Liver (tissue), 9 donors: ENCODE results near the gene PCDHGB5. TPM values are rescaled to one million over a fixed set of nuclear protein-coding genes. Genes with fewer than 3 reads are reported as not detected.
"Not testable (repeated sequence)": the region's sequence is repeated elsewhere in the genome, so short reads cannot be mapped to it uniquely, and the experiment has no call there.

Source experiments
- DNase-seq: peaks from one replicate; pipeline ENCODE4 v3.0.0-alpha.2; 2017; ENCODE audit warnings: low spot score
- H3K27ac ChIP-seq, 2 donors: one replicate each; pipeline ENCODE4 v1.7.0; 2013; ENCODE audit warnings: inconsistent platforms in 2 of 2, low read length in 2 of 2, control low read depth in 1 of 2, low read depth in 1 of 2, mild to moderate bottlenecking in 1 of 2
- H3K27me3 ChIP-seq, 4 donors: one replicate each; pipeline versions ENCODE4 v1.6.1 to v1.7.0; 2013; ENCODE audit warnings: low read length in 3 of 4, inconsistent platforms in 1 of 4, mild to moderate bottlenecking in 1 of 4, moderate library complexity in 1 of 4; ENCODE audit not compliant: control insufficient read depth in 4 of 4, insufficient read depth in 4 of 4
- H3K36me3 ChIP-seq, 4 donors: one replicate each; pipeline versions ENCODE4 v1.6.1 to v1.7.0; 2013; ENCODE audit warnings: low read length in 3 of 4, mild to moderate bottlenecking in 3 of 4, low read depth in 1 of 4, moderate library complexity in 1 of 4; ENCODE audit not compliant: control insufficient read depth in 4 of 4, insufficient read depth in 3 of 4
- H3K4me1 ChIP-seq, 4 donors: one replicate each; pipeline versions ENCODE4 v1.6.1 to v1.7.0; 2013; ENCODE audit warnings: low read length in 3 of 4, mild to moderate bottlenecking in 3 of 4, moderate library complexity in 1 of 4; ENCODE audit not compliant: control insufficient read depth in 4 of 4, insufficient read depth in 4 of 4
- H3K4me3 ChIP-seq, 3 donors: one replicate each; pipeline versions ENCODE4 v1.6.1 to v1.7.0; 2013; ENCODE audit warnings: low read length in 3 of 3, control low read depth in 1 of 3, low read depth in 1 of 3, mild to moderate bottlenecking in 1 of 3
- H3K9ac ChIP-seq, 2 donors: one replicate each; pipeline ENCODE4 v1.7.0; 2013; ENCODE audit warnings: low read length in 2 of 2, mild to moderate bottlenecking in 2 of 2, moderate library complexity in 2 of 2, control low read depth in 1 of 2, low read depth in 1 of 2
- H3K9me3 ChIP-seq, 4 donors: one replicate each; pipeline versions ENCODE4 v1.6.1 to v1.7.0; 2013; ENCODE audit warnings: low read length in 3 of 4; ENCODE audit not compliant: control insufficient read depth in 4 of 4
- EGR1 ChIP-seq, 2 donors: IDR thresholded peaks; 2 replicates each; pipeline ENCODE4 v1.6.1; 2016 to 2018; ENCODE audit warnings: antibody characterized with exemption in 2 of 2, low read depth in 2 of 2
- GABPA ChIP-seq, 2 donors: IDR thresholded peaks in 1 of 2; conservative IDR thresholded peaks in 1 of 2; 2 replicates each; pipeline ENCODE4 v1.6.1; 2016; ENCODE audit warnings: antibody characterized with exemption in 2 of 2, mild to moderate bottlenecking in 1 of 2, moderate library complexity in 1 of 2
- NR2F2 ChIP-seq: IDR thresholded peaks from 2 replicates; pipeline ENCODE4 v1.6.1; 2016; ENCODE audit warnings: antibody characterized with exemption
- RAD21 ChIP-seq, 2 donors: IDR thresholded peaks; 2 replicates each; pipeline ENCODE4 v1.6.1; 2016; ENCODE audit warnings: antibody characterized with exemption in 2 of 2, mild to moderate bottlenecking in 2 of 2
- YY1 ChIP-seq: IDR thresholded peaks from 2 replicates; pipeline ENCODE4 v1.6.1; 2016; ENCODE audit warnings: antibody characterized with exemption, mild to moderate bottlenecking
- WGBS: extraction: QIAGEN DNeasy Blood & Tissue Kit; methylation state at CpG from one replicate; pipeline ENCODE4 v1.1.7; 2013; 5-methylcytosine and 5-hydroxymethylcytosine counted together
- polyA plus RNA-seq, 2 donors: library from polyadenylated mRNA; stranded (reverse) in 1 of 2; unstranded in 1 of 2; fragments of 200-250 nt in 1 of 2; fragments of >200 nt in 1 of 2; fragmentation: Nextera tagmentation in 1 of 2; extraction: Ambion mirVana in 1 of 2; gene quantifications; one replicate each; pipeline versions ENCODE4 v1.2.1 to v1.2.3, GENCODE V29; 2013 to 2015
- total RNA-seq, 2 donors: library from RNA; depleted of rRNA; stranded (reverse); fragments of >200 nt; gene quantifications; one replicate each; pipeline ENCODE4 v1.2.3, GENCODE V29; 2014
- TF ChIP-seq, protein P1 (sequence below): fragments of 150-350 bp; IDR thresholded peaks from 2 replicates; pipeline ENCODE4 v1.5.1; 2017; ENCODE audit warnings: improper control_type of control experiment, low read depth, low read length; ENCODE audit not compliant: missing input control
- donor health status: healthy.
- donor health status: healthy.
- donor health status: healthy.
- donor health status: healthy.
- donor health status: healthy.

Gene PCDHGB5
- total and polyA plus RNA-seq, 4 donors, result 0.76 to 3.8 (median 2.3) TPM

DNA sequence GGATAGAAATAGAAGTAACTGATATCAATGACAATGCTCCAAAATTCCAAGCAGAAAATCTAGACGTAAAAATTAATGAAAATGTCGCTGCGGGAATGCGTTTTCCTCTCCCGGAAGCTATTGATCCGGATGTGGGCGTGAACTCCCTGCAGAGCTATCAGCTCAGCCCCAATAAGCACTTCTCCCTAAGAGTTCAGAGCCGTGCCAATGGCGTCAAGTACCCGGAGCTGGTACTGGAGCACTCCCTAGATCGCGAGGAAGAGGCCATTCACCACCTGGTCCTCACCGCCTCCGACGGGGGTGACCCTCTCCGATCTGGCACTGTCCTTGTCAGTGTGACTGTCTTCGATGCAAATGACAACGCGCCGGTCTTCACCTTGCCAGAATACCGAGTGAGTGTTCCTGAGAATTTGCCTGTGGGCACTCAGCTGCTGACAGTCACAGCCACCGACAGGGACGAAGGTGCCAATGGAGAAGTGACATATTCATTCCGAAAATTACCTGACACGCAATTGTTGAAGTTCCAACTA lies 15.9 kb downstream of the PCDHGB5 start:
- WGBS, result 14% methylated on average over 25 of the region's 25 CpGs
- TF ChIP-seq EGR1 (IDR thresholded peaks at IDR 0.05; ENCODE audit: low read depth in 2 of 2) (no peak), GABPA (IDR thresholded peaks at IDR 0.05 in 1 of 2, conservative IDR thresholded peaks at IDR 0.05 in 1 of 2) (peak in 1 of 2 donors; percentile 16), NR2F2 (no peak), YY1 (no peak)
- peaks cover 31 to 67% (median 32%) of the 10 kb centered on the region in 4 donors for H3K9me3 ChIP-seq
- no peaks in the 10 kb centered on the region for H3K36me3 ChIP-seq
- H3K27me3 ChIP-seq, result peaks cover 0 to 2% (median 0%) of the 10 kb centered on the region in 4 donors
- peak overlapping the region; percentile 38 to 83 (median 68) for H3K4me3 ChIP-seq
- peak overlapping the region in 1 of 2 donors; percentile 44 for H3K27ac ChIP-seq
- no peak overlapping the region for H3K9ac ChIP-seq
- no peak for DNase-seq
- peaks cover 0 to 6% (median 2%) of the 10 kb centered on the region in 4 donors for H3K4me1 ChIP-seq

DNA sequence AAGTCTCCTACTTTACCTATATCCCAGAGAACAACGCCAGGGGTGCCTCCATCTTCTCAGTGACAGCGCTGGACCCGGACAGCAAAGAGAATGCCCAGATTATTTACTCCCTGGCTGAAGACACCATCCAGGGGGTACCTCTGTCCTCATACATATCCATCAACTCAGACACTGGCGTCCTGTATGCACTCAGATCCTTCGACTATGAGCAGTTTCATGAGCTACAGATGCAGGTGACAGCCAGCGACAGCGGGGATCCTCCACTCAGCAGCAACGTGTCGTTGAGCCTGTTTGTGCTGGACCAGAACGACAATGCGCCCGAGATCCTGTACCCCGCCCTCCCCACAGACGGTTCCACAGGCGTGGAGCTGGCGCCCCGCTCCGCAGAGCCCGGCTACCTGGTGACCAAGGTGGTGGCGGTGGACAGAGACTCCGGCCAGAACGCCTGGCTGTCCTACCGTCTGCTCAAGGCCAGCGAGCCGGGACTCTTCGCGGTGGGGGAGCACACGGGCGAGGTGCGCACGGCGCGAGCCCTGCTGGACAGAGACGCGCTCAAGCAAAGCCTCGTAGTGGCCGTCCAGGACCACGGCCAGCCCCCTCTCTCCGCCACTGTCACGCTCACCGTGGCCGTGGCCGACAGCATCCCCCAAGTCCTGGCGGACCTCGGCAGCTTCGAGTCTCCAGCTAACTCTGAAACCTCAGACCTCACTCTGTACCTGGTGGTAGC lies 17.0 kb downstream of the PCDHGB5 start:
- DNase-seq, H3K36me3 ChIP-seq, H3K27ac ChIP-seq, H3K4me1 ChIP-seq, H3K27me3 ChIP-seq, H3K9ac ChIP-seq: not testable (repeated sequence)
- Histone ChIP-seq H3K4me3 (peak overlapping the region in 2 of 3 donors; percentile 42 to 83), H3K9me3 (peaks cover 35 to 67% (median 37%) of the 10 kb centered on the region in 4 donors)
- WGBS, result 51% methylated on average over 46 of the region's 46 CpGs

DNA sequence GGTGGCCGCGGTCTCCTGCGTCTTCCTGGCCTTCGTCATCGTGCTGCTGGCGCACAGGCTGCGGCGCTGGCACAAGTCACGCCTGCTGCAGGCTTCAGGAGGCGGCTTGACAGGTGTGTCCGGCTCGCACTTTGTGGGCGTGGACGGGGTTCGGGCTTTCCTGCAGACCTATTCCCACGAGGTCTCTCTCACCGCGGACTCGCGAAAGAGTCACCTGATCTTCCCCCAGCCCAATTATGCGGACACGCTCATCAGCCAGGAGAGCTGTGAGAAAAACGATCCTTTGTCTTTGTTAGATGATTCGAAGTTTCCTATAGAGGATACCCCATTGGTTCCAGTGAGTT lies 17.5 kb downstream of the PCDHGB5 start:
- 48% methylated on average over 24 of the region's 24 CpGs for WGBS
- not testable (repeated sequence) for H3K27ac ChIP-seq, H3K4me3 ChIP-seq, H3K27me3 ChIP-seq, H3K4me1 ChIP-seq, H3K9ac ChIP-seq, H3K36me3 ChIP-seq, DNase-seq
- H3K9me3 ChIP-seq, result peaks cover 33 to 66% (median 36%) of the 10 kb centered on the region in 4 donors

DNA sequence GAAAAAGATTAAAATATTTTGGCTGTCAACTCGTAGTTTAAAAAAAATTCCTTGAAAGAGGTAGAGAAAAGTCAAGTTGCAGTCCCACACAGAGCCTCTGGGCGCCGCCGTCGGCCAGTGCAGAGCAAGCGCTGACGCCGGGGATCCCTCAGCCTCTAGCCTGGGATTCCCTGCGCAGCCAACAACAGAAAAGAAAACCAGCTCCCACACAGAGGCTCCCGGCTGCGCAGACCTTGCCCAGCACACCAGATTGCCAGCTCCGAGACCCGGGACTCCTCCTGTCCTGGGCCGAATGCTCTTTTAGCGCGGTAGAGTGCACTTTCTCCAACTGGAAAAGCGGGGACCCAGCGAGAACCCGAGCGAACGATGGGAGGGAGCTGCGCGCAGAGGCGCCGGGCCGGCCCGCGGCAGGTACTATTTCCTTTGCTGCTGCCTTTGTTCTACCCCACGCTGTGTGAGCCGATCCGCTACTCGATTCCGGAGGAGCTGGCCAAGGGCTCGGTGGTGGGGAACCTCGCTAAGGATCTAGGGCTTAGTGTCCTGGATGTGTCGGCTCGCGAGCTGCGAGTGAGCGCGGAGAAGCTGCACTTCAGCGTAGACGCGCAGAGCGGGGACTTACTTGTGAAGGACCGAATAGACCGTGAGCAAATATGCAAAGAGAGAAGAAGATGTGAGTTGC lies 19.9 kb downstream of the PCDHGB5 start, which contains the start of gene PCDHGB7:
Gene PCDHGB7 (plus strand): TSS at position 184 of the 679 bp plus-strand sequence. CDS start 183 bp downstream, at position 367.
- H3K27me3 ChIP-seq, H3K4me1 ChIP-seq, H3K27ac ChIP-seq, H3K9ac ChIP-seq, H3K36me3 ChIP-seq: not testable (repeated sequence)
- peaks cover 41 to 77% (median 52%) of the 10 kb centered on the region in 4 donors for H3K9me3 ChIP-seq
- peak; percentile 53 for DNase-seq
- TF ChIP-seq, protein P1, sequence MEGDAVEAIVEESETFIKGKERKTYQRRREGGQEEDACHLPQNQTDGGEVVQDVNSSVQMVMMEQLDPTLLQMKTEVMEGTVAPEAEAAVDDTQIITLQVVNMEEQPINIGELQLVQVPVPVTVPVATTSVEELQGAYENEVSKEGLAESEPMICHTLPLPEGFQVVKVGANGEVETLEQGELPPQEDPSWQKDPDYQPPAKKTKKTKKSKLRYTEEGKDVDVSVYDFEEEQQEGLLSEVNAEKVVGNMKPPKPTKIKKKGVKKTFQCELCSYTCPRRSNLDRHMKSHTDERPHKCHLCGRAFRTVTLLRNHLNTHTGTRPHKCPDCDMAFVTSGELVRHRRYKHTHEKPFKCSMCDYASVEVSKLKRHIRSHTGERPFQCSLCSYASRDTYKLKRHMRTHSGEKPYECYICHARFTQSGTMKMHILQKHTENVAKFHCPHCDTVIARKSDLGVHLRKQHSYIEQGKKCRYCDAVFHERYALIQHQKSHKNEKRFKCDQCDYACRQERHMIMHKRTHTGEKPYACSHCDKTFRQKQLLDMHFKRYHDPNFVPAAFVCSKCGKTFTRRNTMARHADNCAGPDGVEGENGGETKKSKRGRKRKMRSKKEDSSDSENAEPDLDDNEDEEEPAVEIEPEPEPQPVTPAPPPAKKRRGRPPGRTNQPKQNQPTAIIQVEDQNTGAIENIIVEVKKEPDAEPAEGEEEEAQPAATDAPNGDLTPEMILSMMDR, result peak; percentile 64
- TF ChIP-seq RAD21 (IDR thresholded peaks at IDR 0.05), result peak; percentile 73 to 80
- H3K4me3 ChIP-seq, result peak within 1 kb of the TSS; percentile 32 to 67 (median 48)
- 12% methylated on average over 47 of the region's 47 CpGs for WGBS
